Loucy (cell line): Measurements from ENCODE around the gene ZNF319.
A peak's percentile ranks its signal among the peaks of the same experiment; 100 is the strongest.

ENCODE experiments used
- H2AFZ ChIP-seq: fragments of 200-600 bp; sonication (generic); 2 replicates; pipeline ENCODE4 v1.6.0; 2016; ENCODE audit warnings: antibody characterized with exemption, mild to moderate bottlenecking, low read length, moderate library complexity
- H3F3A ChIP-seq: fragments of 200-600 bp; 2 replicates; pipeline ENCODE4 v1.6.0; 2016; ENCODE audit warnings: antibody characterized with exemption, low read depth, mild to moderate bottlenecking
- H3K27me3 ChIP-seq: fragments of 200-600 bp; sonication (generic); 2 replicates; pipeline ENCODE4 v1.6.1; 2014; ENCODE audit warnings: low read length, mild to moderate bottlenecking; ENCODE audit not compliant: insufficient read depth, poor library complexity, severe bottlenecking
- H3K36me3 ChIP-seq: fragments of 200-600 bp; sonication (generic); 2 replicates; pipeline ENCODE4 v1.6.1; 2016; ENCODE audit warnings: low read length; ENCODE audit not compliant: insufficient read depth
- H3K4me1 ChIP-seq: fragments of 200-600 bp; sonication (generic); 2 replicates; pipeline ENCODE4 v1.5.1; 2014; ENCODE audit warnings: low read length, mild to moderate bottlenecking; ENCODE audit not compliant: insufficient read depth, poor library complexity, severe bottlenecking
- H3K4me2 ChIP-seq: fragments of 200-600 bp; sonication (generic); 2 replicates; pipeline ENCODE4 v1.6.0; 2014; ENCODE audit warnings: antibody characterized with exemption, low read length, low read depth, mild to moderate bottlenecking; ENCODE audit not compliant: poor library complexity, severe bottlenecking
- H3K4me3 ChIP-seq: fragments of 200-600 bp; sonication (generic); 2 replicates; pipeline ENCODE4 v1.5.1; 2014; ENCODE audit warnings: low read length, mild to moderate bottlenecking, mixed read lengths; ENCODE audit not compliant: poor library complexity, severe bottlenecking
- H3K79me2 ChIP-seq: fragments of 200-600 bp; sonication (generic); 2 replicates; pipeline ENCODE4 v1.6.1; 2014; ENCODE audit warnings: low read length; ENCODE audit not compliant: insufficient read depth
- H3K9ac ChIP-seq: fragments of 200-600 bp; sonication (generic); 2 replicates; pipeline ENCODE4 v1.6.0; 2014; ENCODE audit warnings: mild to moderate bottlenecking, low read depth, low read length, moderate library complexity; ENCODE audit not compliant: poor library complexity, severe bottlenecking
- H3K9me2 ChIP-seq: fragments of 200-600 bp; sonication (generic); replicated peaks from 2 replicates; pipeline ENCODE4 v1.6.1; 2016; ENCODE audit warnings: low read depth, low read length, mixed read lengths
- H3K9me3 ChIP-seq: fragments of 200-600 bp; sonication (generic); 2 replicates; pipeline ENCODE4 v1.6.1; 2014; ENCODE audit warnings: mild to moderate bottlenecking, antibody characterized with exemption, low read length, low read depth; ENCODE audit not compliant: insufficient read depth
- H4K20me1 ChIP-seq: fragments of 200-600 bp; sonication (generic); 2 replicates; pipeline ENCODE4 v1.6.0; 2014; ENCODE audit warnings: antibody characterized with exemption, low read length, mild to moderate bottlenecking; ENCODE audit not compliant: insufficient read depth, poor library complexity, severe bottlenecking
- CTCF ChIP-seq: fragments of 200-600 bp; sonication (generic); conservative IDR thresholded peaks from 2 replicates; pipeline ENCODE4 v1.5.1; 2014; ENCODE audit warnings: mild to moderate bottlenecking, antibody characterized with exemption, low read length
- EZH2phosphoT487 ChIP-seq: fragments of 200-600 bp; IDR thresholded peaks from 2 replicates; pipeline ENCODE4 v1.6.1; 2018; ENCODE audit warnings: antibody characterized with exemption, mild to moderate bottlenecking, moderate library complexity, borderline replicate concordance

Gene ZNF319

GRCh38 chr16:57977418-57978069 lies 22.9 kb downstream of the ZNF319 start:
- no peaks in the 10 kb centered on the region for H3F3A ChIP-seq
- H3K79me2 ChIP-seq, result no peaks in the 10 kb centered on the region
- no peaks in the 10 kb centered on the region for H3K9me3 ChIP-seq
- no peak overlapping the region for H3K4me2 ChIP-seq
- H2AFZ ChIP-seq, result no peak overlapping the region
- no peaks in the 10 kb centered on the region for H3K9me2 ChIP-seq
- TF ChIP-seq CTCF, result no peak
- no peak for TF ChIP-seq EZH2phosphoT487
- H3K4me3 ChIP-seq, result no peak overlapping the region
- no peaks in the 10 kb centered on the region for H3K27me3 ChIP-seq
- peaks cover 4% of the 10 kb centered on the region for H3K4me1 ChIP-seq
- no peaks in the 10 kb centered on the region for H4K20me1 ChIP-seq
- H3K9ac ChIP-seq, result no peak overlapping the region
- H3K36me3 ChIP-seq, result no peaks in the 10 kb centered on the region

GRCh38 chr16:57976331-57976796 lies 24.1 kb downstream of the ZNF319 start:
- no peaks in the 10 kb centered on the region for H3K79me2 ChIP-seq
- no peaks in the 10 kb centered on the region for H3K36me3 ChIP-seq
- no peaks in the 10 kb centered on the region for H3K9me2 ChIP-seq
- no peak overlapping the region for H2AFZ ChIP-seq
- no peaks in the 10 kb centered on the region for H3F3A ChIP-seq
- no peak overlapping the region for H3K4me2 ChIP-seq
- TF ChIP-seq CTCF (no peak), EZH2phosphoT487 (no peak)
- H4K20me1 ChIP-seq, result no peaks in the 10 kb centered on the region
- no peaks in the 10 kb centered on the region for H3K27me3 ChIP-seq
- peaks cover 13% of the 10 kb centered on the region for H3K4me1 ChIP-seq
- no peak overlapping the region for H3K9ac ChIP-seq
- H3K4me3 ChIP-seq, result no peak overlapping the region
- H3K9me3 ChIP-seq, result no peaks in the 10 kb centered on the region

GRCh38 chr16:57972306-57972705 lies 28.2 kb downstream of the ZNF319 start:
- H3K4me2 ChIP-seq, result peak overlapping the region; percentile 51
- H3K9me2 ChIP-seq, result no peaks in the 10 kb centered on the region
- H2AFZ ChIP-seq, result peak overlapping the region; percentile 31; the same call in 1 of the 2 replicates
- H4K20me1 ChIP-seq, result no peaks in the 10 kb centered on the region
- H3K27me3 ChIP-seq, result no peaks in the 10 kb centered on the region
- H3K4me1 ChIP-seq, result peaks cover 20% of the 10 kb centered on the region
- no peaks in the 10 kb centered on the region for H3K79me2 ChIP-seq
- H3F3A ChIP-seq, result no peaks in the 10 kb centered on the region
- peak overlapping the region; percentile 31 for H3K9ac ChIP-seq
- no peaks in the 10 kb centered on the region for H3K9me3 ChIP-seq
- H3K4me3 ChIP-seq, result no peak overlapping the region
- no peak for TF ChIP-seq EZH2phosphoT487
- TF ChIP-seq CTCF, result no peak
- no peaks in the 10 kb centered on the region for H3K36me3 ChIP-seq
